NCI-H1105 (cell line): ENCODE data around the gene PDE11A.

Experiments used
- DNase-seq: peaks from one replicate; lab custom pipeline; 2025; lab: John Stamatoyannopoulos, UW

PDE11A gene

DNA sequence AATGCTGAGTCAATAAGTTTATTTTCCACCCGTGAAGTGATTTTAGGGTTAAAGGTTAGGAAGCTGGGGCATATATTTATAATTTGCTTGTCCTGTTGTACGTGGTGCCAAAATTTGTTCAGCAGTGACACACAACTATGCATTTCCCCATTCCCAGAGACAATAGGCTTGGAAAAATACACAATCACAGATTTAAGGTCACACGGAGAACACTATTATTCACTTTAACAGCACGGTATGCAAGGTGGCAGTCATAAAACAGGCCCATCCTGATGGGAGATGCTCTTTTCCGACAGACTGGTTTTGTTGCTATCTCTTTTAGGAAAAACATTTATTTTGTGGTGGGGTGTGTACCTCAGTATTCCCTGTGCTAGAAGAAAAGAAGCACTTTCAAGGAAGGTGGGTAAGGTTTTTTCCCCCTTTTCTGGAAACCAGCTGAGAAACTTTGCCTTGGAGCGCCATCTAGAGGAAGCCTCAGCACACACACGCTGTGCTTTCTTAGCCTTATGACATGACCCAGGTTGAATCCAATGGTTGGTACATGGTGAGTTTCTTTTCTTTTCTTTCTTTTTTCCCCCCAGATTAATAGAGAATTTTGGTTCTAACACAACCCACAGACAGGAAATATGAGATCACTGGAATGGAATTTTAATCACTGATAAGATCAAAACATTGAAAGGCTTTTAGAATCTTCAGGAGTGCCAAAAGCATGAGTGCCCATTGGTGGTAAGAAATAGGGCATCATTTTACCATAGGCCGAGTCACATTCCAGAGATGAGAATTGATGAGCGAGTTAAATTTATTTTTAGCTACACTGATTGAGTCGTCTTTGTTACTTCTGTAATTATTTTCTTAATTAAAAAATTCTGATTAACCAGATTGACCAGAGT lies 347.9 kb downstream of the PDE11A start:
- peak; percentile 17 for DNase-seq

DNA sequence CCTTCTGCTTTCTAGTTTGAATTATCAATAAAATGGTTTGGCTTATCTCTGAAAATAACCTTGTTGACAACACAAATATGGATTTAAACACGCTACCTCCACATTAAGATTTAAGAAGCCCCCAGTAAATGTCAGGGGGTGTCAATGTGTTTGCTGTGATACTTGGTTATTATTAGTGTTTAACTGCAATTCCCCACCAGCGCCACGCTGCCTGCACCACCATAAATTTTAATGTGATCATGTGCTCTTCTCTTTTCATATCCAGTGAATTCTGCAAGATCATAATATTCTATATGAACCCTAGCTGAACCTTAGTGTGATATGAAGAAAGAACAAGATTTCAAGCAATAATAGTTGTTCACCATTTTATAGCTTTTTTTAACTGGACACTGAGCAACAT lies 349.3 kb downstream of the PDE11A start:
- DNase-seq = no peak

- no peak for DNase-seq
Measured at GRCh38 chr2:177721818-177722567, 350.6 kb downstream of the PDE11A start.

DNA sequence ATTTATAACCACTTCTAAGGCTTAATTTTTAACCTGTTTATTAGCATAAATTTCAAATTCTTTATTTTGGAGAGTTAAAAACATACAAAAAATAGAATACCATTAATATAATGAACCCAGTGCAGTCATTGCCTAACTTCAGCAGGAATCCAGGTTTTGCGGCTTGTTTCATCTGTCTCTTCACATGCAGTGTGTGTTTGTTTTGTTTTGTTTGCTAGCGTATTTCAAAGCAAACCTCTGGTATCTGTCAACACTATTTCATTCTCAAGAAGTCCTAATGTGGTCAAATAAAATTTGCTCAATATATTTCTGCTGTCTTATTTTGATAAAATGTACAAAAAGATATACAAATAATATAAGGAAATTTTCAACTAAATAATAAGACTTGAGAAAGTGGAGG lies 351.5 kb downstream of the PDE11A start:
- DNase-seq = no peak

DNA sequence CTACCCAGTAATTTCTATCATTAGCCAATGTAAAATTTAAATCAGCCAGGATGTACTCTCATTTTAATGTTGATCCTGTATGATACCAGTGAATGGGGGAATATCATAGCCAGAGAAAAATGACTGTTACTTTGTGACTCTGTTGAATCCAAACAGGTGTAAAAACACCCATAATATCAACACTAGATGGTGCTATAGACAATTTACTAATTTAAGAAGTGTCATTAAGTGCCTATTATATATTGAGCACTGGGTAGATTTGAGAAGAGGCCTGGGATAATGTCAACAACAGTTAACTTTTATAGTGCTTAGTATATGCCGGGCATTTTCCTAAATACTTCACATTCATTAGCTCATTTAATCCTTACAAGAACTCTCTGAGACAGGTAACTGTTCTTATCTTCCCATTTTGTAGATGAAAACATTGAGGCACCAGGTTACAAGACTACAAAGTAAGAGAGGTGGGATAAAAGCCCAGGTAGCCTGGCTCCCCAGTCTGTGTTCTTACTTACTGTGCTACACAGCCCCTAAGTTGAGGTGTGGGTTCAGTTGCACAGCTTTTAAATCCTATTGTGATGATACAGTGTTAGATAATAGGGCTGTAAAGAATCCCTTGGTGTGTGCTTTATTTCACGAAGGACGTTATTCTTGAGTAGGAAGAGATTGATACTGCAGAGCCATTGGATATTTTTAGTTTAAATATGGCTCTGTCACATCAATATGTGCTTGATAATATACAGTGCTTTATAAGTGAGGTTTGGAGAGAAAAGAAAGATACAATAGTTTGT lies 354.6 kb downstream of the PDE11A start:
- DNase-seq = no peak

GRCh38 chr2:177716484-177716883 lies 356.1 kb downstream of the PDE11A start:
- DNase-seq = no peak

DNA sequence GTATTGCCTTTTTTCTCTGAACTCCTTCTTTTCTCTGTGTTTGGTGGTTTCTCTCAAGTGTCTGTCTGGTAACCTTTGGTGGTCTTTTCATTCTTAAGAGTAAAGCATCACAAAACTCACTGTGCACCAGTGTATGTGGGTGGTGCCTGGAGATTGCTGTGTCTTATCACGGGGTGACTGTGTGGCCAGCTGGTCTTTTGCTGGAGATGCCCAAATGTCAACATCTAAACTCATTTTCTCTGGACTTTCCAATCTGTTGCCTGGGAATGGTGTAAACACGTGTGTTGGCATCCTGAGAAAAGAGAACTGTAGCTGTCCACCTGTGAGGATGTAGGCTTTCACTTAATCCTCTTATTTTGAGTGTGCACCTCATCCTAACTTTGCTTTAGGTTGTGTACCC lies 356.8 kb downstream of the PDE11A start:
- DNase-seq = no peak

DNA sequence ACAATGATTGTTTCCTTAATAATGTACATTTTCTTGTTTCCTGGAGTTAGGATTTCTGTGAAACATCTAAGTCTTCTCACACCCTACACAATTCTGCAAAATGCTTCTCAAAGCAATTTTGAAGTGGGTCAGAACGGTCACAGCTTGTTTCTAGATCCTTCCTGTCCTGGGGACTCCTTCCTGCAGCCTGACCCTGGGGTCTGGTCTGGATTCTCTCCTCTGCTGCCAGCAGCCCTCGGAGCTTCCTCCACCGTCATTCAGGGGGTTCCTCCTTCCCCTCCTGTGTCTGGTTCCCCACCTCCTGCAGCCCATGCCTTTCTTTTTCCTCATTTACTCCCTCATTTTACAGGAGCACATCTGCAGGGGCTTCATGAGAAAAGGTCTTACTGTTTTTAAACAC lies 357.9 kb downstream of the PDE11A start:
- no peak for DNase-seq

DNA sequence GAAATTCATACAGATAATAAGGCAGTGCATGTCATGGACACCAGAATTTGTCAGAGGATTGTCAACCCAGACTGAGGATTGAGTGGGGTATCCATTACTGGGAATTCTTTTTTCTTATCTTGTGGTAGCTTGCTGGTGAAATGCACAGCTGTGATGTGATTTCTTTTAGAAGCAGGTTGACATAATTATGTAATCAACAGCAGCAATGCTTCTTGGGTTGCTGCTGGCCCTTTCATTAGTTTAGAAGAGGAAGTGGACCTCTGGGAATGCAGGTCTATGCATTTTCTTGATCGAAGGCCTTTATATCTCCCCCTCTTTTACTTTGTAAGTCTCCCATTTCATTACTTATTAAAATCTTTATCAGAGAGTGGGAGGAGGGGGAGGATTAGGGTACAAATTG lies 360.1 kb downstream of the PDE11A start:
- DNase-seq = no peak

- no peak for DNase-seq
Measured at GRCh38 chr2:177711483-177712265, 360.9 kb downstream of the PDE11A start.

DNA sequence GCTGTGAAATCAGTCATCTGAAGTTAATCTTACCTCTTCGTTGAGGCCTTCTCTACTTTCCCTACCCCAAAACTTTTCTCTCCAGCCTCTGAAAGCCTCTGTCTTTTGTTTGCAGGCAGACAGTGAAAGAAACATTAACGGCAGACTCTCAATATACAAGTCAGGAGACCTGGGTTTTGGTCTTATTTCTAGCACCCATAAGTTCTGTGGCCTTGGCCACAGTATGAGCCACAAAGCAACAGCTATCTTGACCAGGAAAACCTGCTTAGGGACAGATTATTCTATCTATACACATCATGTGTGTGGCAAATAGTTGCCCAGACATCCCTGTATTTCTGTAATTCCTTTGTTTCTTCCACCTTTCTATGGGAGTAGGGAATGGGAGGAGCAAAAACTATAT lies 361.7 kb downstream of the PDE11A start:
- no peak for DNase-seq

DNA sequence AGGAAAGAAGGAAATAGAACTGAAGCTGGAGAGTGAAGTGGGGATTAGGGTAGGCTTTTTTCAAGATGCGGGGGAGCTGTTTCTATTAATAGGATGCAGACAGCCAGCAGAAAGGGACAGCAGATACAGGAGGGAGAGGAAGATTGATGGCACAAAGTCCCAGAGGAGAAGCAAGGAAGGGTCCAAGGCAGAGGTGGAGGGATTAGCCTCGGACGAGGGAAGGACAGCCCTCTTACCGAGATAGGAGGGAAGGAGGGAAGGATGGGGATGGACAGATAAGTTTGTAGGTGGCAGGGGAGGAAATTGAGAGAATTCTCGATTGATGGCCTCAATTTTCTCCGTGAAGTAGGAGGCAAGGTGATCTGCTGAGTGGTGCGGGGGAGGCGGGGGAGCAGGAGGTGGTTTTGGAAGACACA lies 362.6 kb downstream of the PDE11A start:
- no peak for DNase-seq

- DNase-seq = peak; percentile 30
Measured at GRCh38 chr2:177708660-177709444, 363.7 kb downstream of the PDE11A start.

- DNase-seq = no peak
Measured at GRCh38 chr2:177708106-177708505, 364.5 kb downstream of the PDE11A start.

DNA sequence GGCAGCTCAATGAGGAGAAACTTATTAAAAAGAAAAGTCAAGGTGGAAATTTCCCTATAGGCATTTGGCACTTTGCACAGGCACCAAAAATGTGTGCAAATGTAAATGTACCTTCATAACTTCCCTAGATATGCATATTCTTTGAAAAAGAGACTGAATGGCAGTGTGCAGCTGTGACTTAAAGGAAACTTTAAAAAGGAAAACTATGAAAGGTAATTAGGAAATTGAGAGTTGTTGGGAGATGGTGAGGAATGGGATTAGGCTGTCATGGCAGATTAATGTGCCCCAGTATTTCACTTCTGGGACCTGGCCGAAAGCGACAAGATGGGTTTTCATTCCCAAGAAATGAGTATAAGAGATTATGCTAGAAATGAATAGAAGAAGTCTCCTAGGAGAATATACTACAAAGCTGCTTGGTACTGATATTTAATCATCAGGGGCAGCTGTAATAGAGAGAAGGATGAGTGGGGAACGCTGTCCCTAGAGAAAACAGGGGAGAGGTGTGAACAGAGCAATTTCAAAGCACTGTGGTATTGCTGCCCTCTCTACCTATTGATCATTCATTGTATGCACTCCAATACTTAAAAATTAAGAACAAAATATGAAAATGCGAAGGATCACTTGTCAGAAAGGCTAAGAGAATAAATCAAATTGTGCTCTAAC lies 366.9 kb downstream of the PDE11A start:
- no peak for DNase-seq

DNA sequence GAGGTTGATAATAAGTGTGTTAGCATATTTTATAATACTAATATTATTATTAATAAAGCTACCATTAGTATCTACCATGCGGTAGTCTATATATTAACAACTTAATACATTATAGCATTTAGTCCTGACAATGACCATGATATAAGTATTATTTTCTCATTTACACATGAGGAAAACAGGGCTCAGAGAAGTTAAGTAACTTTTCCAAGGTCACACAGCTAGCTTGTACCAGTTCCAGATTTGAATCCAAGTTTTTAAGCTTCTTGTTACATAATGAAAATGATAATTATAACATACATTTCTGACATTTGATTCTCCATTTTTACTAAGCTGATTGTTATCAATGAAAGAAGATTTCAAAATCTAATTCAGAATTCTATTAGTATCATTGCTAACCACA lies 369.4 kb downstream of the PDE11A start:
- DNase-seq = no peak

GRCh38 chr2:177698281-177698680 lies 374.3 kb downstream of the PDE11A start:
- no peak for DNase-seq

DNA sequence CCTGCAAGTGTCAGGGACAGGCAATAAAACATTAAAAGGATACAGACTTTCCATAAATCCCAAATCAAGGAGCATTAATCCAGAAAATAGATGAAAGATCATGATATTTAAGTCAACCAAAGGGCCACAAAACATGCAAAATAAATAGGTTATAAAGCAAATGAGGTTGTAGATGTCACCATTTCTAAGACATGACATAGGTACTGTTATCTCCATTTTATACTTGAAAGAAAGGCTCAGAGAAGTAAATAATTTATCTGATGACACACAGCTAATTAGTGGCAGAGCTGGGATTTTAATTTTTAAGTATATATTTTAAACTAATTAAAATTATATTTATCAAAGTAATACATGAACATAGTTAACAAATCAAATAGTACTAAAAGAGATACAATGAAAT lies 378.2 kb downstream of the PDE11A start:
- DNase-seq = no peak

DNA sequence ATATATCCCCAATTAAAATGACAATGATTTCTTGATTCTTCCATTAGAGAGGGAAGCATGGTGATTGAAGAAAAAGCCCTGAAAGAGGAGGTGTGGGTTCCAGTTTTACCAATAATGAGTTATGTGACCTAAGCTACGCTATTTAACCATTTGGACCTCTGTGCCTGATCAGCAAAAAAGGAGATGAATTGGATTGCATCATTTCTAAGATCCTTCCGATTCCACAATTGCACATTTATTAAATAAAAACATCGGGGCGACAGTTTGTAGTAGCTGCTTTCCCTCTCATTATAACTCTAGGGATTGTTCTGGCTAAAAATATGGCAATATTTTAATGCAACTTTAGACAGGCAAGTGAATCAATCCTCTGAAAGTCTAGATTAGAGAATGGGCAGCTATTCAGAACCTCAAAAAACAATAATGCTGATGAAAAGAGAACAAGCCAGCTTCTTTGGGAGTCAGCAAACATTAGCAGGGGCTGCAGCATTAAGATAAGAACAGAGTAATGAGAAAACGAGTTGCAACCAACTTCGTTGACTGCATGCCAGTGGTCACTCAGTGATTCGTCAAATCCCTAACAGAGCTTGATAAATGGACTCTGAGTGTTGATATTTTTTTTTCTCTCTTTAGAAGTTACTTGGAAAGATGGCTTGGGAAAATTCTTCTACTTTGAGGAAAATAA lies 378.8 kb downstream of the PDE11A start:
- DNase-seq = no peak

DNA sequence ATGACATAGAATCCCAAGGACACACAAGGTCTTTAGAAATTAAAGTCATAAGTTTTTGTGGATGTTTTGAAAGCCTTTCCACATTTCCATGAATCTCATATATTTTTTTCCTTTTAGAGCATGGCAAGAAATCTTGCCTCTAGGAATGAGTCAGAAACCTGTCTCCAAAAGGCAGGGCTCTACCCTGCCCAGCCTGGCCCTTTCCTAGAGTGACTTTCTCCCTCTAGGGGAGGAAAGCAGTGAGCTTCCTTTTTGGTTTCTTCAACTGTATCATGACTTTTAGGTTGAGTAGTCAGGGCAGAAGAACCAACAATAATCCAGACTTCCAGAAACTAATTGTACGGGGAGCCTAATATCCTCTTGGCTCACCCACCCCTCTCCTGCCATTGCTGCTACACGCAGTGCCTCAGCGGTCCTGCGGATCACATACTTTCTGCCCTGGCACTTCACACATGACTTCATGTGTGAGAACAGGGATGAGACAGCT lies 379.8 kb downstream of the PDE11A start:
- DNase-seq = no peak
